ENCODE measurements around the gene ANKDD1B.

DNA sequence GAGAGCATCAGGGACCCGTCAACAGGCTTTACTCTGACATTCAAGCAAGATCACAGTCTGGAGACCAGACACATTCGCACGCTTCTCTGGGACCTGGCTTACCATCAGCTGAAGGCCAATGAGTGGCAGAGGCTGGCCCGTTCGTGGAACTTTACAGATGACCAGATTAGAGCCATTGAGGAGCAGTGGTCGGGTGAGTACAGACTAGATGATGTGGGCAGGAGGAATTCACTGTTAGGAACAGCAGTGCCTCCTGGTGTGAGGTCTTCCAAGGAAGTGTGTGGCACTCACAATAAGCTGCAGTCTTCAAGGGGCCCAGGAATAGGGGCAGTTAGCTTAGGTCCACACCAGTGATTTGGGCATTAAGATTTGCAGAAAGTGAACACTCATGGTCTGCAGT is 55.5 kb downstream of the ANKDD1B start:
- TF ChIP-seq, protein P1, sequence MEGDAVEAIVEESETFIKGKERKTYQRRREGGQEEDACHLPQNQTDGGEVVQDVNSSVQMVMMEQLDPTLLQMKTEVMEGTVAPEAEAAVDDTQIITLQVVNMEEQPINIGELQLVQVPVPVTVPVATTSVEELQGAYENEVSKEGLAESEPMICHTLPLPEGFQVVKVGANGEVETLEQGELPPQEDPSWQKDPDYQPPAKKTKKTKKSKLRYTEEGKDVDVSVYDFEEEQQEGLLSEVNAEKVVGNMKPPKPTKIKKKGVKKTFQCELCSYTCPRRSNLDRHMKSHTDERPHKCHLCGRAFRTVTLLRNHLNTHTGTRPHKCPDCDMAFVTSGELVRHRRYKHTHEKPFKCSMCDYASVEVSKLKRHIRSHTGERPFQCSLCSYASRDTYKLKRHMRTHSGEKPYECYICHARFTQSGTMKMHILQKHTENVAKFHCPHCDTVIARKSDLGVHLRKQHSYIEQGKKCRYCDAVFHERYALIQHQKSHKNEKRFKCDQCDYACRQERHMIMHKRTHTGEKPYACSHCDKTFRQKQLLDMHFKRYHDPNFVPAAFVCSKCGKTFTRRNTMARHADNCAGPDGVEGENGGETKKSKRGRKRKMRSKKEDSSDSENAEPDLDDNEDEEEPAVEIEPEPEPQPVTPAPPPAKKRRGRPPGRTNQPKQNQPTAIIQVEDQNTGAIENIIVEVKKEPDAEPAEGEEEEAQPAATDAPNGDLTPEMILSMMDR (IDR thresholded peaks at IDR 0.05): no peak
- TF ChIP-seq POLR2A (IDR thresholded peaks at IDR 0.05): no peak
